Stimulated activated CD8-positive, alpha-beta memory T cell treated with anti-CD3 and anti-CD28 coated beads, Interleukin-12 subunit alpha, Interleukin-12 subunit beta, amount 100 ng/mL, for 24 hours (primary cell): ENCODE data around the gene DIPK1C.

Experiments
- DNase-seq: peaks from one replicate; pipeline ENCODE4 v3.0.0-alpha.2; 2020; ENCODE audit errors: extremely low read depth

DIPK1C gene

DNA sequence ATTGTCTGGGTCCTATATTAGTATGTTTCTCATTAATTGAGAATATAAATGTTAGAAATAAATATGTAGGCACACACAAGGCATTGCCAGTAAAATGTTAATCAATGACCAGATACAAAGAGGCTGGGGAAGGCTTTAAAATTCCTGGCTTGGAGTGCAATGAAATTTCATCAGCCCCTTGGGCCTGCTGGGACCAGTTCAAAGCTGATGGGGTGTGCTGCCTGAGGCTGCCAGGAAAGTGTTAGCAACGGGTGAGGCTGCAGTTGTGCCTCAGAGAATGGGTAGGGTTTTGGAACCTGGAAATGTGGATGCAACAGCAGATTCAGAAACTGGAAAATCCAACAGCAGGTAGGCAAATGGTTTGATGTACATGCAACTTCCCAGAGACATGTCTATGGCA lies 68.9 kb downstream of the DIPK1C start:
- DNase-seq: no peak

- DNase-seq: no peak
Measured at GRCh38 chr18:74387383-74387782, 69.7 kb downstream of the DIPK1C start.
